AG04450 (cell line): ENCODE data around the gene HBZ. TPM values are rescaled to one million over a fixed set of nuclear protein-coding genes. Genes with fewer than 3 reads are reported as not detected.

Experiments
- CTCF ChIA-PET: fragments of 300-600, 350-600 bp; formaldehyde crosslinking; extraction: SDS; loops from one replicate; lab custom pipeline; 2022; ENCODE audit warnings: antibody characterized with exemption, inconsistent platforms; lab: Charles Lee
- POLR2A ChIA-PET: fragments of 350-600 bp; formaldehyde crosslinking; extraction: SDS; loops from one replicate; lab custom pipeline; 2021; ENCODE audit warnings: antibody characterized with exemption, inconsistent platforms; lab: Yijun Ruan, JAX
- DNase-seq: peaks from one replicate; pipeline ENCODE4 v3.0.0-alpha.2; 2011; ENCODE audit warnings: low read depth, low spot score
- H3K27ac ChIP-seq: one replicate; pipeline ENCODE4 v1.5.1; 2012; ENCODE audit warnings: low read depth, low read length, control low read depth
- H3K27me3 ChIP-seq: one replicate; pipeline ENCODE4 v1.6.0; 2012; ENCODE audit warnings: low read length; ENCODE audit not compliant: control insufficient read depth, insufficient read depth
- H3K4me3 ChIP-seq: 2 replicates; pipeline ENCODE4 v1.5.1; 2011; ENCODE audit warnings: mild to moderate bottlenecking, low read depth, low read length, control low read depth
- H3K9me3 ChIP-seq: 2 replicates; pipeline ENCODE4 v1.5.1; 2012; ENCODE audit warnings: low read length; ENCODE audit not compliant: control insufficient read depth, insufficient read depth
- CTCF ChIP-seq: IDR thresholded peaks from 2 replicates; pipeline ENCODE4 v1.5.1; 2011; ENCODE audit warnings: low read depth, low read length, control low read depth, inconsistent platforms
- polyA plus RNA-seq: library from polyadenylated mRNA; depleted of rRNA; stranded (reverse); fragments of >200 nt; gene quantifications from 2 replicates; pipeline ENCODE4 v1.2.3, GENCODE V29; 2011

Gene HBZ
- polyA plus RNA-seq, 1 experiment: not detected

GRCh38 chr16:181565-182021, 29.1 kb downstream of the HBZ start:
- peak; percentile 89 for TF ChIP-seq CTCF
- ChIA-PET POLR2A (interaction anchor here (0.8 kb wide), 1 partner anchor 25 kb away, joined by 5 read pairs; no protein-coding TSS in a partner anchor), CTCF (interaction anchor here (0.6 to 4.0 kb wide), 22 partner anchors 9 to 181 kb away, joined by 3 to 89 read pairs (median 4); no protein-coding TSS in a partner anchor)
- DNase-seq: no peak
- no peak overlapping the region for H3K27ac ChIP-seq
- no peak overlapping the region for H3K4me3 ChIP-seq
- peaks cover 25% of the 10 kb centered on the region for H3K27me3 ChIP-seq
- no peaks in the 10 kb centered on the region for H3K9me3 ChIP-seq

GRCh38 chr16:183005-183404, 30.6 kb downstream of the HBZ start:
- peaks cover 16% of the 10 kb centered on the region for H3K27me3 ChIP-seq
- CTCF ChIA-PET: interaction anchor here (0.7 to 4.0 kb wide), 2 partner anchors 77 to 179 kb away, joined by 3 to 89 read pairs; no protein-coding TSS in a partner anchor
- POLR2A ChIA-PET: interaction anchor here (0.6 kb wide), 1 partner anchor 10 kb away, joined by 5 read pairs; no protein-coding TSS in a partner anchor
- H3K9me3 ChIP-seq: peaks cover 4% of the 10 kb centered on the region; the same call in 1 of the 2 replicates
- DNase-seq: no peak
- no peak overlapping the region for H3K27ac ChIP-seq
- no peak overlapping the region for H3K4me3 ChIP-seq
- TF ChIP-seq CTCF: no peak

GRCh38 chr16:185213-185612, 32.8 kb downstream of the HBZ start:
- DNase-seq: no peak
- no peak overlapping the region for H3K27ac ChIP-seq
- TF ChIP-seq CTCF: no peak
- CTCF ChIA-PET: interaction anchor here (1.6 kb wide), 1 partner anchor 168 kb away, joined by 3 read pairs; no protein-coding TSS in a partner anchor
- H3K27me3 ChIP-seq: no peaks in the 10 kb centered on the region
- H3K9me3 ChIP-seq: peaks cover 4% of the 10 kb centered on the region; the same call in 1 of the 2 replicates
- POLR2A ChIA-PET: interaction anchor here (0.6 kb wide), 1 partner anchor 412 kb away, joined by 5 read pairs; no protein-coding TSS in a partner anchor
- no peak overlapping the region for H3K4me3 ChIP-seq

- Histone ChIP-seq H3K4me3 (no peak overlapping the region), H3K27ac (no peak overlapping the region), H3K9me3 (peaks cover 4% of the 10 kb centered on the region; the same call in 1 of the 2 replicates), H3K27me3 (no peaks in the 10 kb centered on the region)
- DNase-seq: no peak
- ChIA-PET CTCF (no interaction called here), POLR2A (interaction anchor here (0.6 kb wide), 1 partner anchor 412 kb away, joined by 5 read pairs; no protein-coding TSS in a partner anchor)
- TF ChIP-seq CTCF: no peak
Measured at GRCh38 chr16:185691-186090, 33.2 kb downstream of the HBZ start.

- CTCF ChIA-PET: interaction anchor here (1.1 kb wide), 1 partner anchor 80 kb away, joined by 3 read pairs; no protein-coding TSS in a partner anchor
- no peak for TF ChIP-seq CTCF
- POLR2A ChIA-PET: no interaction called here
- Histone ChIP-seq H3K27me3 (no peaks in the 10 kb centered on the region), H3K4me3 (no peak overlapping the region), H3K27ac (no peak overlapping the region), H3K9me3 (peaks cover 4% of the 10 kb centered on the region; the same call in 1 of the 2 replicates)
- no peak for DNase-seq
Measured at GRCh38 chr16:187330-187729, 34.9 kb downstream of the HBZ start.
